HG03103 (cell line): ENCODE results near the gene FRRS1L.
A peak's percentile ranks its signal among the peaks of the same experiment; 100 is the strongest.

ENCODE experiments used
- ATAC-seq: cut with Tn5 transposase; IDR thresholded peaks from one replicate; pipeline ENCODE4 v1.9.1; 2021; ENCODE audit warnings: low read depth; ENCODE audit not compliant: unreplicated experiment

FRRS1L gene

DNA sequence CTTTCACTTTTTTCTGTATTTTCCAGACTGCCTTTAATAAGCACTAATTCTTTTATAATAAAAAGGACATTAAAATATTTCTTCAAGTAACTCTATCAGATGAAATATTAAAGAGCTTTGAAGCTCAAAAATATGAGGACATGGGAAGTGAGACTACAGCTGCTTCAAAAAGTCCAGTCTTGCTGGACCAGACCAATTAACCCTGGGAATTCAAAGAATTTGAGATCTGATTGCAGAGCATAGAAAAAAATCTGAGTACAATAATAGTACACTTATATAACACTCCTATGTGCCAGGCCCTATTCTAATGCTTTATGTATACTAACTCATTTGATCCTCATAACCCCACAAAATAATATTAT, 57.1 kb downstream of the FRRS1L start:
- ATAC-seq, result no peak

DNA sequence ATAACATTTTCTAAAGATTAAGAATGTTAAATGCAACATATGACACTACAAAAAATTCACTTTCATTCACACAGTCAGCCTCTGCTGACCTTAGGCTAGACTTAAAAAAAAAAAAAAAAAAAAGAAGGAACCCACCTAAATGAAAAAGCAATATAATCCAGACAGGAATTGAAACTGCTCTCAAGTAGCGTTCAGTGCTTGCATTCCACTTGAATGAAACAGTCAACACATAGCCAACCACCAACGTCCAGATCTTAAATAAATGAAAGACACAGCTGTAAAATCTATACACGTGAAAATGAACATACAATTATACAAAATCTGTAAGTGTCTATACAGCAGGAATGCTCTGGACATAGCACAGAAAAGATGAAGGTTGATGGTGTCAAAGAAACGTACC, 58.7 kb downstream of the FRRS1L start:
- ATAC-seq, result no peak

DNA sequence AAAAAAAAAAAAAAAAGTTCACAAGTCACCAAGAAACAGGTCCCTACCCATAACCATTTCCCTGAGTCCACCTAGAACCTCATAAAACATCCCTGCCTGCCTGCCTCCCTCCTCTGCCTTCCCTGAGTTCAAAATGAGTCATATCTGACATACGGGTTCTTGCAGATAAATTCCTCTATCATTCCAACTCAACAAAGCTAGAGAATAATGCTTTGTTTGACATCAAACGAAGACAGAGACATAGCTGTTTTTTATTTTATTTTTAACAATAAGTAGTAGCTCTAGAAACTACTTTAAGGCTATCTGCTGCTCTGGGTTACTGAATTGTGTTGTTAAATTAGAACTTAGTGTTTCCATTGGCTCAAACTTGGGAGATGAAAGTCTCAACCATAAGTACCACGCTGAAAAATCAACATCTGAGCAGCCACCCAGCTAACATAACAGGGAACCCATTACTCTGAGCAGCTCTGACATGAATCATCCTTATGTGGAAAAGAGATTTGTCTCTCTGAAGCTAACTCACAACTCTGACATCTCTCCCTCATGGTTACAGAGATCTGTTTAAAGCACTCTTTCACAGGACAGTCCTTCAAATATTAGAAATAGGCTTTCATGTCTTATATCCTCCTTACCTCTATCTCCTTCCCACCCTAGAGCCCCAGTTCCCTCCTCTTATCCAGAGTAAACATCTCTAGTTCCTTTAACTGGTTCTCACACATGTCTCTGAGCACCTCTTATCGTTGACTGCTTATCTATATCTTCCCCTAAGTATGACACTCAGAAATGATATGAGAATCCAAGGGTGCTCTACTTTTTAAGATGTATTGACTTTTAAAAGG, 59.4 kb downstream of the FRRS1L start:
- no peak for ATAC-seq

DNA sequence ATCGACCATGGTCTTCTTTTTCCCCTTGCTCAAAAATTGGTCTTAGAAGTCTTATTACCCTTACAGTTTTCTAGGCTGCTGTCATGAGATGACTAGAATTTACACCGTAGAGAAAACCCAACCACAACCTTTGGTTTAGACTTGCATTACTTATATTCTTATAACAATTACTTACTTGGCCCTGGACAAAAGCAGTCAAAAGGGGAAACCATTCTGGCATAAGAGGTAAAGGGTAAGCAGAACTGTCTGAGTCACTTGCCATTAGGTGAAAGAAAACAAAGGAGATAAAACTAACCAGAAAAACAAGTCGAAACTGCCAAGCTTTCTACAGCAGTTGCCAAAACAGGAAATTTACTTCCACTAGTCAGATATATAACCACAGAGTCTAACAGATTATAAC, 65.2 kb downstream of the FRRS1L start:
- peak; percentile 74 for ATAC-seq

DNA sequence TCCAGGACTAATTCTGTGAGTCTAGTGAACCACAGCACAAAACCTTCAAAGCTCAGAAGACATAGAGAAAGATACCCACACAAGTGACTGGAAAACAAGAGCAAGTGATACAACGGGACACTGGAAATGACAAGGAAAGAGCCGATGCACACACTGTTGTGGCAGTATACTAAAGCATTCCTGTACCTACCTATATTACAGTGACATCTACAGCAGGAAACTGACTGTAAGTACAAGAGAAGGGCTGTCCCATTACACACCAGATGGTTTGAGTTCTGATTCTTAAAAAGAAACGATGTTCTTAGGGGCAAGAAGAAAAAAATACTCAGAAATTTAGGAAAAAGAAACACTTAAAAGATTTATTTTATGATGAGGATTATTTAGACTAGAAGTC, 65.8 kb downstream of the FRRS1L start:
- no peak for ATAC-seq

DNA sequence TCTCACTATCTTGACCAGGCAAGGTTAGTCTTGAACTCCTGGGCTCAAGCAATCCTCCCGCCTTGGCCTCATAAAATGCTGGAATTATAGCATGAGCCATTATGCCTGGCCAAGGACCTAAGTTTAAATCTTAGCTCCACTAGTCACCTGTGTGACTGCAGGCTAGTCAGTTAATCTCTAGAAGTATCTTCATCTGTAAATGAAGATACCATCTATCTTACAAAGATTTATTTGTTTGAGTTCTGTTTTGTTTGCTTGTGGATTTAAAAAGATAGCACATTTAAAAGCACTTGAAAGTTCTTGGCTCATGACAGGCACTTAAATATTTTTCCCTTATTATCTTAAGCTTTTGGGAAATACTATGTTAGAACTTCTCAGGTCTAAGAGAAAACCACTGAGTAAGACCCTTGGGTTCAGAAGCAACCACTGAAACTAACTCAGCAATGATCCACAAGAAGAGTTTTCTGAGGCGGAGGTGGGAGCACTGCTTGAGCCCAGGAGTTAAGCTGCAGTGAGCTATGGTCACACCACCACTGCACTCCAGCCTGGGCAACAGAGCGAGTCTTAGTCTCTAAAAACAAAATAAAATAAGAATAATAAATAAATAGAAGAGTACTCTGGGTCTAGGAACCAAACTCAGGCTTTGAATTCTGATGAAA, 66.4 kb downstream of the FRRS1L start:
- ATAC-seq, result no peak

DNA sequence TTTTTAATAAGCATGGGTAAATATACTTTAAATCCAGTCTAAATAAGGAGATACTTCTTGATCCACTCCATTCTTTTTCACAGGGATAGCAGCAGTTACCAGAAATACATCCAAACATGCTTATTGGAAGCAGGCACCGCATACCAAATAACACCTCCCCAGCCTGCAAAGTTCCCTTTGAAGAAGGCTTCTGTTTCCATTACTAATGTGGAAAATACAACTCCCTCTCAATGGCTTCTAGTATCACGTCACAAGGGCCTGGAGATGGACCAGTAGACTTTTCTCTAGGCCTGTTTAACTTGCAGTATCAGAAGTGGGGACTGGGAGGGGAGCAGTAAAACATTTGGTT, 68.1 kb downstream of the FRRS1L start:
- ATAC-seq, result no peak

DNA sequence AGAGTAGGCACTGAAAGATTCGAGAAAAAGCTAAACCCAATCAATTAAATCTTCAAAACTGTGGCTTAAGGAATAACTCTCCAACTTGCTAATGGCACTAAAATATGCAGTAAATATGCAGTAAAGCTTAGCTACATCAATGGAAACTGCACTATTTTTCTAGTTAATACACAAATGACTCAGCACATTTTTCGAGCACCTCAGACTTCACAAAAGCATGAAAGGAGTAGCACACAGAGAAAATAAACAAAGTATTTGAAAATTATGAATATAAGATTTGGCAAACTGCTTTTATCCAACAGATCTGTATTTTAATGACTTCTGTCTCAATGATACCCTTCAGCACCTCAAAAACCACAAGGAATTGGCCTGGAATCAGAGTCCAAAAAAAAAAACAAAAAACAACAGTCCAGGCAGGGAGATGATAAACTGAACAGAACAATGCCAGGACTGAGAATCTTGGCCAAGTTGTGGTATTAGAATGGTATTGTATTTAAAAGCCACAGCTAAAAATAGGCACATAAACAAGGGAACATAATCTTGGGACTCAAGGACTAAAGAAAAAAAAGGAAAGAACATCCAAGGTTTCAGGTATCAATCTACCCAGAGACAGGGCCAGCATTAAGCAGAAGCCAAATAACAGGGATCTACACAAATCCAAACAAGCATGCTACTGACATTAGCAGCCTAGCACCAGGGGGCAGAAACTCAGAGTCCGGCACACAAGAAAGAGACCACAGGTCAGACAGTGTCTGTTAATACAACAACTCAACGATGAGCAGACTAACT, 68.7 kb downstream of the FRRS1L start:
- ATAC-seq, result no peak

DNA sequence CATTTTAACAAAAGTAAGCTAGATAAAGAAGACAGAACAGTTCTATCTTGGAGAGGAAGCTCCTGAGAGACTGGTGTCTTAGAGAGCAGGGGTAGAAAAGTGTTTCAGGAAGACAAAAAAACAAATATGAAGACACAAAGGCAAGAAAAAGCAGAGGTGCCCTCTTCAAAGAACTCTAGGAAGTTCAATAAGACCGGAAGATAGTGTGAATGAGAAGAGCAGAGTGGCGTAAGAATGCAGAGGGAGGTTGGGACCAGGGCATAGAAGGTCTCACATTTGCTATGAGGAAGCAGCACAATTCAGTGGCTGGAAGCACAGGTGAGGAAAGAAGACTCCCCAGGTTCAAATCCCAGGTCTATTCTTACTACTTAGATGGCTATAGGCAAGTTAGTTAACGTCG, 69.9 kb downstream of the FRRS1L start:
- ATAC-seq, result no peak

DNA sequence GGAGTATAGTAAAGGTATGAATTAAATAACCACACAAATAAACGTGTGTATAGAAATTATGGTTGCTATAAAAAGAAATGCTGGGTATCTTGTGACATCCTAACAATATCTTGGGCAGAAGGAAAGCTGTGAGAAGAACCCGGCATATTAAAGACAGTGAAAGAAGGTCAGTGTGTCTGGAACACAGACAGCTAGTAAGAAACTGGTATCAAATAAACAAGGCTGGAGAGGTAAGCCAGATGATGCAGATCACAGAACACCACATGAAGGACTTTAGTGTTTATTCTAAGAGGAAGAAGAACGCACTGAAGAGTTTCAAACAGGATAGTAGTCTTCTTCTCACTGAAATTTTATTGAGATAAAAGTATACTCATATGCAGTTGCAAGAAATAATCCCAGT, 71.7 kb downstream of the FRRS1L start:
- no peak for ATAC-seq

DNA sequence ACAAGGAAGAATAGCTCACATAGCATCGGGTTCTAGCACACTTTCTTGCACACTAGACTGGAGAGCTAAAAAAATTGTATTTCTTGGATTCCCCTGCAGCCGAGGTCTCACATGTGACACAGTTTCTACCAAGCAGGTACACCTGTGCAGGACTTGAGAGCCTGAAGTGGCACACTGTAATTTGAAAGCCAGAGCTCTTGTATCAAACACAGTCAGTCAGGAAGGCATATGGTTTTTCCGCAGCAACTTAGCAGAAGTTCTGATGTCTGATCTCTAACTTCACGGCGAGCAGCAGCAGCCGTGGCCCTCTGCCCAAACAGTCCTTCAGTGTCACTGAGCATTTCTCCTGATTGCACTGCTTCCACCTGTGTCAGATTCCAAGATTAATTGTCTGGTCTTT, 72.8 kb downstream of the FRRS1L start:
- no peak for ATAC-seq

DNA sequence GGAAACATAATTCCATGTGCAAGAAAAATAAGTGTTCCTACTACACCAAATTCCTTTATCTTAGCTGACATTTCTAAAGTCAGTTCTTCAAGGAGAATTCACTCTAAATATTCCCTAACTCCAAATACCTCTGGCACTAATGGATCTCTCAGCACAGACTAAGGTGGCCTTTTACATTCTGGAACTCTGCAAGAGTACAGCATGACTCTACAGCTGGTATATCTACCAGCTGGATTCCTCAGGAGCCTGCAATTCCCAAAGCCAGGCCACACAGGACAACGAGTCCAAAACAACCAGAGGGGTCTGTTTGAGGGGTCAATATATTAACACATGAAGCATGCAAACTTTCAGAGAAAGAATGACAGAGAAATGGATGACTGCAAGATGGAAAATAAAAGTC, 74.5 kb downstream of the FRRS1L start:
- ATAC-seq, result no peak

DNA sequence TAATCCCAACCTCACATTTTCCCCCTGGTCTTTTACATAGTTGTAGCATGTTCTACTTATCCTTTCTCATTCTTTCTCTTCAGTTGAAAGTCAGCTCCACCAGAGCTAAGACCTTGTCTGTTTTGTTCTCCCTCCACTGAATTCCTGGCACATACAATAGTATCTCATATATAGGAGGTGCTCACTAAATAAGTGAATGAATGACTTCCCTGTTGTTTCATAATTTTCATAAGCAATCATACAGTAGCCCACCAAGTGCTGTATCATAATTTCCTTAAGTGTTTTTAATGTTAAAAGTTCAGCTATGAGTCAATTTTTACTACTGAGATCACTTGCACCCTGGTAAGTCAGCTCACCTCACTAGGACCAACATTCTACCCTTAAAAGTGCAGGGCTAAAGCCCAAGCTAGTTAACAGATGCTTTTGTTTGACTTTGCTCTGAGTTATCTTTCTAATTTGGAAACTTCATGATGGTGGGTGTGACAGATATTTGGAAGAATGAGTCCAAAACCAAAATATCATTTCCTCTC, 74.9 kb downstream of the FRRS1L start:
- no peak for ATAC-seq

DNA sequence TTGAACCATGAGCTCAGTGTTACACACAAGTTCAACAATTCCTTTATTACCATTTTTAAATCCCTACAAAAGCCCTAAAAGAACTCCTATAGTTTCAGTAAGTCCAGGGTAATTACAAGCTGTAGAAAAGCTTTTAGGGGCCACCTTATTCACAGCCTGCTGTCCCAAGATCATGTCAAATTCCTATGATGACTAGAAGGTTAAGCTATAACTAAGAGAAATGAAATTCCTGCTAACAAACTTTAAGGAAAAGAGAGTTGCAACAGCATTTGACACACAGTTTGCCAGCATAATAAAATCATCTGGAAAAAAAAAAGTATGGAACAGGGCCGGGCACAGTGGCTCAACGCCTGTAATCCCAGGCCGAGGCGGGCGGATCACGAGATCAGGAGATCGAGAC, 78.8 kb downstream of the FRRS1L start:
- ATAC-seq, result no peak

DNA sequence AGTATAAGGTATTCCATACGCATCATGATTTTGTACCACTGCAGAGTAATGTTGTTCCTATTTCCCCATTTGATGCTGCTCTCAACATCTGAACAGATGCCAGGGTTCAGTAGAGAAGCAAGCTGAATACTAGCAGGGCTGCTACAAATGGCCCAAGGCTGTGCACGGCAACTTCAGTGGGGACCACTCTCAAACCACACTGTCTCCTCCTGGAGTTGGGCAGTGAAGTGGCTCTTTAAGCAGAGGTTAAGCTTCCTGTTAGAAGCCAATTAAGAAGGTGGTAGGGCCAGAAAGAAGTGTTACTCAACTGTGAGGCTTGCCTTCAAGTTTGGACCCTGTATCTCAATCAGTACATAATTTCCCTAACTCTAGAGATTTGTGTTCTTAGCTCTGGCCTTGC, 79.3 kb downstream of the FRRS1L start:
- ATAC-seq, result no peak

DNA sequence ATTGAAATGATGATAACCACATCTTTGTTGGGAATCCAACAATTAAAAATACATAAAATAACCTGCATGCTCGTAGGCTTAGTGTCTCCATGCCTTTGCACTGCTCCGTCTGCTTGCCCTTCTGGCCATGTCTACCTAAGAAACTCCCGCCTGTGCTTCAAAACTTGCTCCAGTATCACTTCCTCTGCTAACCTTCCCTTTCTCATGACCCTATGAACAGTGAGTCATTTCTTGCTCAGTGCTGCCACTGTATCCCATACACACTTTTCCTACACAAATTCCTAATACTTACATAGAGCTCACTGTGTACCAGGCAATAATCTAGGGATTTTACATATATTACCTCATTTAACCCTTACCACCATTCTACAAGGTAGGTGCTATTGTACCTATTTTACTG, 80.8 kb downstream of the FRRS1L start:
- ATAC-seq, result peak; percentile 67

DNA sequence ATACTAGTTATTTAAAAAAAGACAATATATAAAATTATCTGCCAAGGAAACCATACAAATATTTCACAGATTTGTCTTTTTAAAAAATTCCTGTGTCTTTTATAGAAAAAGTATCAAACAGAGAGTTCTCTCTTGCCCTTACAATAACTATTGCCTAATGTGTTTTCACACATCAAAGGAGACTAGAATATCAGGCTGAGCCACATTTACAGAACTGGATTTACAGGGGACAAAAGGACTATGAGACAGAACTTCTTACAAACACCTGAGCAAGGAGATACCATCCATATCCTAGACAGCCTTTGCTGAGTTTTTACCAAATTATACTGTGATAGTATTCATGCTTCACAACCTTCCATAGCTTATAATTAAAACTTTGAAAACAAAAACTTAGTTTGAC, 81.5 kb downstream of the FRRS1L start:
- no peak for ATAC-seq

DNA sequence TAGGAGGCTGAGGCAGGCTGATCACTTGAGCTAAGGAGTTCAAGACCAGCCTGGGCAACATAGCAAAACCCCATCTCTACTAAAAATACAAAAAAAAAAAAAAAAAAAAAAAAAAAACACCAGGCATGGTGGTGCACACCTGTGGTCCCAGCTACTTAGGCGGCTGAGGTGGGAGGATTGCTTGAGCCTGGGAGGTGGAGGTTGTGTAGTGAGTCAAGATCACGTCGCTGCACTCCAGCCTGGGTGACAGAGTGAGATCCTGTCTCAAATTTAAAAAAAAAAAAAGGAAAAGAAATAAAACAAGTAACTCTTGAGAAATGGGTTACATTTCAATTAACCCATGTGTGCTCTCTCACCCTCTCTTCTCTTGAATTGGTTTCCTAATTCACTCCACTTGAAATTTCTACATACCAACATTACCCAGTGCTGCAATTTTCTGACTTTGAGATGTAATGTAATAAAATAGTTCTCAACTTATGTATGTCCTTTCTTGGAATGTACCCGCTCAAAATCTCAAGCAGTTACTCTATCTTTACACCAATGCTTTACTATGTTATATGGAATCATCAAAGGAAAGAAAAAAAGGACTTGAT, 83.1 kb downstream of the FRRS1L start:
- ATAC-seq, result no peak

DNA sequence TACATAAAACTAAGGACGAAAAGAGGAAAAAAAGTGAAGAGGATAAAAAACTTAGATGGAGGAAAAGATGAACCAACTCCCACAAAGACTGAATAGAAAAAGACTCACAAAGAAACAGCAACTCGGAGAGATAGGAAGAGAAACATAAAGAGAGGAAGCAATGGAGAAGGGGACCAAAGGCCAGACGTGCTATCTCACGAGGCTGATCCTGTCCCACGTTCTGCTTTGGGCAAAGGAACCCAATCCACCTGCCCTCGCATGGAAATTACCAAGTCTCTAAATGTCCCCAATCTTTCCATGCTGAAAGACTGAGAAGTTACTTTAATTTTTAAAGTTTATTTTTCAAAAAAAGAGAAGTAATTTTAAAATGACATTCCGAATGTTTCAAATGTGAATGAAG, 83.9 kb downstream of the FRRS1L start:
- ATAC-seq, result no peak

DNA sequence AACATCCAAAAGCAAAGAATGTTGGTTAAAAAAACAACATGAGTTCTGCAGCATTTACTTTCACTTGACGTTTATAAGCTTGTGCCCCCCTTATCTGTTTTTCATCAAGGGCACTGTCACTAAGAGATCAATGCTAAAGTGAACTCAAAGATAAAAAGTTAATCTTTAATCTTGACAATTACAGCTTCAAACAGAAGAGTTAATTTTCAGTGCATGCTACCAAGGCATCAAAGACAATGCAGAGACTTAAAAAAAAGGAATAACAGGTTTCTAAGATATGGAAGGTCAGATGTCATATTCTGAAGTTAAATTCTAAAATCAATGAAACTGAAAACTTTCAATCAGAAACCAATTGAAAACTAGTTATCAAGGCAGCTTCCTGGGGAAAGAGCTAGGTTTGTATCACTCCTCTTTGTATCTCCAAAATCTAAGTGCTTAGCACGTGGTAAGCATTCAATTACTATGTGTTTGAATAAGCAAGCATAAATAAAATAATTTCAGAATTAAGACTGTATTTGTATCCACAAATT, 84.9 kb downstream of the FRRS1L start:
- no peak for ATAC-seq
